OCI-LY1 (cell line): ENCODE data around the gene STPG4.

Experiments used
- CTCF ChIP-seq: fragments of 200-600 bp; sonication (generic), shearing (Covaris generic); IDR thresholded peaks from 2 replicates; pipeline ENCODE4 v1.5.1; 2017; ENCODE audit warnings: mild to moderate bottlenecking, antibody characterized with exemption, low read length, moderate library complexity, mixed read lengths
- EZH2 ChIP-seq: fragments of 200-600 bp; sonication (generic), shearing (Covaris generic); IDR thresholded peaks from 2 replicates; pipeline ENCODE4 v1.8.0; 2017; ENCODE audit warnings: borderline replicate concordance, mixed run types, mild to moderate bottlenecking, antibody characterized with exemption, low read length, moderate library complexity, mixed read lengths

GRCh38 chr2:47072018-47072691, 83.0 kb downstream of the STPG4 start:
- TF ChIP-seq CTCF (no peak), EZH2 (no peak)
